Stimulated activated CD8-positive, alpha-beta memory T cell treated with anti-CD3 and anti-CD28 coated beads, Interleukin-15, amount 100 ng/mL, for 4 hours (primary cell): Measurements from ENCODE around the gene SLIT1.

Experiments used
- DNase-seq, 2 donors: peaks; one replicate each; pipeline ENCODE4 v3.0.0-alpha.2; 2020; ENCODE audit warnings: low read depth in 2 of 2

SLIT1 gene

GRCh38 chr10:97000487-97001182 is 185.1 kb downstream of the SLIT1 start:
- no peak for DNase-seq

DNA sequence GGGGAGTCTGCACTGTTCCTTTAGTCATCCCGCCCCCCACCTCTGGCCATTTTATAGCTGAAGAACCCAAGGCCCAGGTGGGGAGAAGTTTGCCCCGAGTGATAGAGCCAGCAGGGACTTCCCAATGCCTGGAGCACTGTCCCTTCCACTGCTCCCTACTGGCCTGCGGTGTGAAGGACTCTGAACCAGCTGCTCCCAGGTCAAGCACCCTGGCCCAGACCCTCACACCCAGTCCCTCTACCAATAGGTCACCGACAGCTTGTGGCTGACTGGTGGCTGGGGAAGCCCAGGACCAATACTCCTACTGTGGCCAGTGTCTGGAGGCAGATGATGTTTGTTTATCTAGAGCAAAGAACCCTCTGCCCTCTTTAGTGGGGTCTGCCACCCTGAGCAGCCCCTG is 185.8 kb downstream of the SLIT1 start:
- DNase-seq, result no peak

DNA sequence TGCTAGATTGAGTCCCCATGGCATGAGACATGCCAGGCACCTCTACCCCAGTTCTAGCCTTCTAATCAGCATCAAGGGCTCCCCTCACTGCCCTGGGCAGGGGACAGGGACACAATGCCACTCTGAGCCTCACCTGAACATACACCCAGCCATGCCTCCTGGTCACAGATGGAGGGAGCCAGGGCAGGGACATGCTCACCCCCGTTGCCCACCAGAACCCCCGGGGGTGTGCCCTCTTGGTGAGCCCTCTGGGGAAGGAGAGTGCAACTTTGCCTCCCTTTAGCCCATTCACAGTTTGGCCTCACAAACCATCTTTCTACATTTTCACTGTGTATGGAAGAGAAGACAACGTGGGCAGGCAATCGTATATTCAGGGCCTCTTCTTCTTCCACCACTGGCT is 186.4 kb downstream of the SLIT1 start:
- DNase-seq, result no peak

- DNase-seq, result no peak
Measured at GRCh38 chr10:96998329-96998888, 187.3 kb downstream of the SLIT1 start.

GRCh38 chr10:96996275-96996965 is 189.3 kb downstream of the SLIT1 start:
- DNase-seq, result no peak

DNA sequence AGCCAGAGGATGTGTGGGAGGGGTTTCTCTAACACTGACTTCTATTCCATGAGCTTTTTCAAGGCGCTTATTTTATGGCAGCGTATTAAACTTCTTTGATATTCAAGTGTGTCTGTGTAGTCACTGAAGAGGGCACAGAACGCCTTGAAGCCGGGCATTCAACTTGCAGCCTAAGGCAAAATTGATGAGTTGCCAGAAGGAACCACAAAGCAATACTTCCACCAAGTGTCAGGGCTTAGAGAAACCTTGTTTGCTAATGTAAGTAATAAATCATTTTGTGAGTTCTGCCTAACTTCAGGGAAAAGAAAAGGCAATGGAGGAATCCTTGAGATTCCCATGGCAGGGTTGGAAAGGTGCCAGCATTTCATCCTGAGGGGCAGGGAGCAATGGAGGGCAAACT is 189.9 kb downstream of the SLIT1 start:
- no peak for DNase-seq

GRCh38 chr10:96992721-96993120 is 193.0 kb downstream of the SLIT1 start:
- DNase-seq, result no peak

GRCh38 chr10:96991313-96991841 is 194.4 kb downstream of the SLIT1 start:
- no peak for DNase-seq

GRCh38 chr10:96988426-96988825 is 197.3 kb downstream of the SLIT1 start:
- no peak for DNase-seq

DNA sequence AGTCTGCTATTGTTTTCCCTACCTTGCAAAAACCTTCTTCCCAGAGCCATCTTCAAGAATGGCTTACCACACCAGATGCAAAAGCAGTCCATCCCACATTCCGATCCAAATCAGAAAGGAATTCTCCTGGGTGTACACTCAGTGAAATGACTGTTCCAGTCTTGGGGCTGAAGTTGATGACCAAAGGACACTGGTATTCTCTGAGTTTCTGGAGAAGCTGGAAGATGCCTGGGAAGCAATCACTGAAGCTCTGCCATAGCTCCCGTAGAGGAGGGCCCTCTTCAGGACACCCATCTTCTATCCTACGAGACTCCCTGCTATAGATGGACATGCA is 197.9 kb downstream of the SLIT1 start:
- DNase-seq, result no peak

DNA sequence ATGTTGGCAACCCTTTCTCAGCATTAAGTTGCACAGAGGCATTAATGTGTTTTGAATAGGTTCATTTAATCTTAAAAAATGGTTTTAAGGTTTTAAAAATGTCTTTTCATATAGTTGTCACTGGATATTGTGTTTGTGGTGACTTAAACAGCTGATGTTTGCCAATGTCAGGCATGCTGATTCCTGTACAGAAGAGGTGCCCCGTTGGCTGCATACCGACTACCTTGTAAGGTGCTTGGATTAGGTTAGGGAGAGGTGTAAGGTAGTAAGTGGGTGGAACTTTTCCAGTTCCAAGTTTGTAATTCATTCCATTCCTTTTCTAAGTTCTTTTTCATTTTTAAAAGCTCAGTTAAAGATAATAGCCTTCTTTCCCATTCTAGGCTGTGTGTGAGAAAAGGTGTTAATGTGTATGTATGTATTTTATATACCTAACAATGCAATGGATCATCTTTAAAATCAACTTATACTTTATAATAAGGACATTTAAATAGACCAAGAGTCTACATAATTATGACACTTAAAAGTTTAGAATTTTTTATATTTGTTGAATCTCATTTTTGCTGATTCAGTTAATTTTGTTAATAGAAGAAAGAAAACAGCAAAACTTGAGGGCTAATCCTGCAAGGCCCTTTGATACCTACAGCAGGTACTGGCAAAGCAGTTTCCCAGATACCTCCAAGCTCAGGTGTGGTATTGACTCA is 198.5 kb downstream of the SLIT1 start:
- DNase-seq, result no peak

GRCh38 chr10:96986200-96986856 is 199.4 kb downstream of the SLIT1 start:
- no peak for DNase-seq

GRCh38 chr10:96984541-96985131 is 201.1 kb downstream of the SLIT1 start:
- no peak for DNase-seq

- DNase-seq, result no peak
Measured at GRCh38 chr10:96982149-96982930, 203.4 kb downstream of the SLIT1 start.

DNA sequence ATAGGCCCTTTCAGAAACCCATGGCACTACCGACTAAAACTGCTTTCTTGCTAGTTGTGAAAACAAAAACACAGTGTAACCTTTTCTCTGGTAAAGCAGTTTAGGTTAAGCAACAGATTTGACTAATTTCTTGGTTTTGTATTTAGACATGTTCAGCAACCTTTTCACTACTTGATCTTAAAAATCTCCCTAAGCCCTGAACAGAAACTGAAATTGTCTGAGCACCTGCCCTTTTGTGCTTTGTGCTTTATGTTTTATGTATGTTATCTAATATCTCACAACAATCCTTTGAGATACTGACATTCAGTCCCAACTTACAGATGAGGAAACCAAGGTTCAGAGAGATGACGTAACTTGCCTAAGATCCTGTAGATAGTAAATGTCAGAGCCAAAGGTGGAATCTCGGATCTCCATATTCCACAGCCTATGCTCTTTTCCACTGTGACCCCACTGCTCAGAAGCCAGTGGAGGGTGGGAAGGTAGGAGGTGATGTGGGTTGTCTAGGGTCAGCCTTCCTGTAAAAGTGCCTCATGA is 207.1 kb downstream of the SLIT1 start:
- DNase-seq, result no peak

GRCh38 chr10:96975136-96975535 is 210.6 kb downstream of the SLIT1 start:
- DNase-seq, result no peak

GRCh38 chr10:96973809-96974747 is 211.7 kb downstream of the SLIT1 start:
- DNase-seq, result no peak

DNA sequence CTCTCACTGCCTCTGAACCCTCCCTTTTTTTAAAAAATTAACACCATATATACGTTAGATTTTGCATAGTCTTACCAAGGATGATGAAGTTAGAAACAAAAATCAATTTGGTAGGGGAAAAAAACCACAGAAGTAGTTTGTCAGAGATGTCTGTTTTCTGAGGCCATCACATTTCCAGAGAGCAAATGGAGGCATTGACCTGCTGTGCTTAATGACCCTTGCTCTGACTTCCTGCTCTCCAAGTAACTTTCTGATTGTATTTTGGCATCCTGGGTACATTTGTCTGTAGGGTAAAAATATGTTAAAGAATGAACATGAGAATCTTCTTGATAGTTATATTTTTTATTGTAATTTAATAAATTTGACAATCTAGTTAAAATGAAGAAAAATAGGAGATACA is 213.5 kb downstream of the SLIT1 start:
- DNase-seq, result no peak

DNA sequence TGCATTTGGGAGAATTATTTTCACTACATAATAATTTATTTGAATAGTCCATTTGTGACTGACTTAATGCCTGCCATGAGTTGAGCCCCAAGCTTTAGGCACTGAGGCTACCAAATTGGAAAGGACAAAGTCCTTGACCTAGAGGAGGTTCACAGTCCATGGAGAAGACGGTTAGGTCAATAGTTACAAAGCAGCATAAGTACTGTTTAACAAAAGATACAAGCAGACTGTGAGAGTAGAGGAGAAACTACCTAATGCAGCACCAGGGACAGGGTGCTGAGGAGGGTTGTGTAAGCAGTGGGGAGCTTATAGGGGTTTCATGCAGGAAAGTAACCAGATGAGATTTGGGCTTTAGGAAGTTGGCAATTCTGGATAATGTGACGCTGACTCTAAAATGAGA is 214.4 kb downstream of the SLIT1 start:
- no peak for DNase-seq
